SK-N-SH (cell line): Measurements from ENCODE around the gene KDELR1.

Experiments
- CTCF ChIP-seq: fragments of 200-600 bp; sonication (generic); IDR thresholded peaks from 2 replicates; pipeline ENCODE4 v1.6.1; 2017; ENCODE audit warnings: antibody characterized with exemption, mild to moderate bottlenecking, moderate library complexity
- MAX ChIP-seq: IDR thresholded peaks from 2 replicates; pipeline ENCODE4 v1.4.0; 2012; ENCODE audit warnings: low read depth
- MEF2A ChIP-seq: IDR thresholded peaks from 2 replicates; pipeline ENCODE4 v1.4.0; 2012; ENCODE audit warnings: low read depth, borderline replicate concordance
- POLR2AphosphoS5 ChIP-seq: IDR thresholded peaks from 2 replicates; pipeline ENCODE4 v1.6.1; 2012; ENCODE audit warnings: low read depth, low read length
- TAF1 ChIP-seq: IDR thresholded peaks from 2 replicates; pipeline ENCODE4 v1.6.1; 2012; ENCODE audit warnings: low read depth, mild to moderate bottlenecking, low read length, moderate library complexity, borderline replicate concordance

- TF ChIP-seq POLR2AphosphoS5: no peak
- no peak for TF ChIP-seq MAX
- no peak for TF ChIP-seq CTCF
- no peak for TF ChIP-seq MEF2A
- no peak for TF ChIP-seq TAF1
Observed at GRCh38 chr19:48436586-48436985, 45.2 kb upstream of the KDELR1 start.
